Gastroesophageal sphincter (tissue), 4 donors: Measurements from ENCODE around the gene BDKRB2. TPM values are rescaled to one million over a fixed set of nuclear protein-coding genes. Genes with fewer than 3 reads are reported as not detected.

Source experiments
- ATAC-seq: fragments of 150-250 bp; one replicate; pipeline ENCODE4 v1.9.1; 2016; ENCODE audit warnings: mild to moderate bottlenecking, moderate library complexity
- H3K27ac ChIP-seq, 4 donors: fragments of 200-600 bp; sonication (generic) in 3 of 4; 1 replicate in 3 of 4; 2 replicates in 1 of 4; pipeline ENCODE4 v1.5.1; 2016 to 2019
- H3K27me3 ChIP-seq: fragments of 200-600 bp; sonication (generic); one replicate; pipeline ENCODE4 v1.5.1; 2019
- H3K36me3 ChIP-seq, 2 donors: fragments of 200-600 bp; sonication (generic); one replicate each; pipeline ENCODE4 v1.5.1; 2019; ENCODE audit warnings: control low read depth in 1 of 2
- H3K4me1 ChIP-seq, 3 donors: fragments of 200-600 bp; sonication (generic); 1 replicate in 2 of 3; 2 replicates in 1 of 3; pipeline ENCODE4 v1.5.1; 2016 to 2019; ENCODE audit warnings: control low read depth in 2 of 3
- H3K4me3 ChIP-seq, 2 donors: fragments of 200-600 bp; sonication (generic); one replicate each; pipeline ENCODE4 v1.5.1; 2019; ENCODE audit warnings: mild to moderate bottlenecking in 1 of 2, moderate library complexity in 1 of 2
- H3K9me3 ChIP-seq, 3 donors: fragments of 200-600 bp; sonication (generic); one replicate each; pipeline ENCODE4 v1.5.1; 2017 to 2019; ENCODE audit warnings: control low read depth in 2 of 3
- EP300 ChIP-seq: sonication (generic); formaldehyde crosslinking; IDR thresholded peaks from one replicate; pipeline ENCODE4 v1.6.1; 2017; ENCODE audit warnings: antibody characterized with exemption, mild to moderate bottlenecking
- POLR2A ChIP-seq, 2 donors: fragments of 450-650 bp; IDR thresholded peaks; one replicate each; pipeline ENCODE4 v1.6.1; 2017; ENCODE audit warnings: antibody characterized with exemption in 2 of 2, mild to moderate bottlenecking in 2 of 2, moderate library complexity in 1 of 2
- POLR2AphosphoS5 ChIP-seq: sonication (generic); formaldehyde crosslinking; IDR thresholded peaks from one replicate; pipeline ENCODE4 v1.6.1; 2017; ENCODE audit warnings: antibody characterized with exemption
- WGBS, 2 donors: methylation state at CpG; one replicate each; pipeline ENCODE4 v1.1.5; 2018; ENCODE audit warnings: low coverage in 1 of 2; 5-methylcytosine and 5-hydroxymethylcytosine counted together
- total RNA-seq, 4 donors: library from RNA; depleted of rRNA; stranded (reverse); fragments of >200 nt; gene quantifications; one replicate each; pipeline ENCODE4 v1.1.0, GENCODE V29; 2016
- TF ChIP-seq, protein P1 (sequence below), 4 experiments: fragments of 200-600 bp in 2 of 4; fragments of 450-650 bp in 2 of 4; sonication (generic) in 1 of 4; IDR thresholded peaks; one replicate each; pipeline ENCODE4 v1.5.1; 2017 to 2019; ENCODE audit warnings: antibody characterized with exemption in 4 of 4, mild to moderate bottlenecking in 2 of 4, moderate library complexity in 2 of 4

The BDKRB2 gene
- 10 to 100 TPM in 1 of 4 donors, 1 to 10 TPM in 3; 3.3 to 13.6 (median 8.3) TPM for total RNA-seq

GRCh38 chr14:96204151-96205058, at the start of gene BDKRB2:
Gene BDKRB2, plus strand, starts transcription at chr14:96204839. Its CDS starts 32,269 bp downstream, at chr14:96237108.
- no peaks in the 10 kb centered on the region for H3K9me3 ChIP-seq
- peaks cover 12% of the 10 kb centered on the region for H3K27me3 ChIP-seq
- TF ChIP-seq, protein P1, sequence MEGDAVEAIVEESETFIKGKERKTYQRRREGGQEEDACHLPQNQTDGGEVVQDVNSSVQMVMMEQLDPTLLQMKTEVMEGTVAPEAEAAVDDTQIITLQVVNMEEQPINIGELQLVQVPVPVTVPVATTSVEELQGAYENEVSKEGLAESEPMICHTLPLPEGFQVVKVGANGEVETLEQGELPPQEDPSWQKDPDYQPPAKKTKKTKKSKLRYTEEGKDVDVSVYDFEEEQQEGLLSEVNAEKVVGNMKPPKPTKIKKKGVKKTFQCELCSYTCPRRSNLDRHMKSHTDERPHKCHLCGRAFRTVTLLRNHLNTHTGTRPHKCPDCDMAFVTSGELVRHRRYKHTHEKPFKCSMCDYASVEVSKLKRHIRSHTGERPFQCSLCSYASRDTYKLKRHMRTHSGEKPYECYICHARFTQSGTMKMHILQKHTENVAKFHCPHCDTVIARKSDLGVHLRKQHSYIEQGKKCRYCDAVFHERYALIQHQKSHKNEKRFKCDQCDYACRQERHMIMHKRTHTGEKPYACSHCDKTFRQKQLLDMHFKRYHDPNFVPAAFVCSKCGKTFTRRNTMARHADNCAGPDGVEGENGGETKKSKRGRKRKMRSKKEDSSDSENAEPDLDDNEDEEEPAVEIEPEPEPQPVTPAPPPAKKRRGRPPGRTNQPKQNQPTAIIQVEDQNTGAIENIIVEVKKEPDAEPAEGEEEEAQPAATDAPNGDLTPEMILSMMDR (IDR thresholded peaks at IDR 0.05): no peak
- TF ChIP-seq POLR2A (IDR thresholded peaks at IDR 0.05) (peak; percentile 47 to 67), EP300 (no peak), POLR2AphosphoS5 (peak; percentile 79)
- peaks cover 0 to 30% (median 7%) of the 10 kb centered on the region in 3 donors for H3K4me1 ChIP-seq
- peak within 1 kb of the TSS; percentile 53 to 56 for H3K4me3 ChIP-seq
- ATAC-seq: peak; percentile 93
- no peaks in the 10 kb centered on the region for H3K36me3 ChIP-seq
- peak within 1 kb of the TSS; percentile 4 to 83 (median 79) for H3K27ac ChIP-seq
- WGBS, 2 donors: 10 to 30% methylated on average over 1 to 11 of the region's 41 CpGs

- ATAC-seq: no peak
- Histone ChIP-seq H3K9me3 (no peaks in the 10 kb centered on the region), H3K36me3 (no peaks in the 10 kb centered on the region), H3K4me1 (no peaks in the 10 kb centered on the region), H3K27me3 (no peaks in the 10 kb centered on the region), H3K27ac (no peak overlapping the region), H3K4me3 (no peak overlapping the region)
- TF ChIP-seq, protein P1 (IDR thresholded peaks at IDR 0.05): no peak
- TF ChIP-seq EP300 (no peak), POLR2A (IDR thresholded peaks at IDR 0.05) (no peak), POLR2AphosphoS5 (no peak)
- WGBS, 2 donors: 93 to 96% methylated on average over 2 of the region's 2 CpGs
Observed at GRCh38 chr14:96154900-96155299, 49.7 kb upstream of the BDKRB2 start.

DNA sequence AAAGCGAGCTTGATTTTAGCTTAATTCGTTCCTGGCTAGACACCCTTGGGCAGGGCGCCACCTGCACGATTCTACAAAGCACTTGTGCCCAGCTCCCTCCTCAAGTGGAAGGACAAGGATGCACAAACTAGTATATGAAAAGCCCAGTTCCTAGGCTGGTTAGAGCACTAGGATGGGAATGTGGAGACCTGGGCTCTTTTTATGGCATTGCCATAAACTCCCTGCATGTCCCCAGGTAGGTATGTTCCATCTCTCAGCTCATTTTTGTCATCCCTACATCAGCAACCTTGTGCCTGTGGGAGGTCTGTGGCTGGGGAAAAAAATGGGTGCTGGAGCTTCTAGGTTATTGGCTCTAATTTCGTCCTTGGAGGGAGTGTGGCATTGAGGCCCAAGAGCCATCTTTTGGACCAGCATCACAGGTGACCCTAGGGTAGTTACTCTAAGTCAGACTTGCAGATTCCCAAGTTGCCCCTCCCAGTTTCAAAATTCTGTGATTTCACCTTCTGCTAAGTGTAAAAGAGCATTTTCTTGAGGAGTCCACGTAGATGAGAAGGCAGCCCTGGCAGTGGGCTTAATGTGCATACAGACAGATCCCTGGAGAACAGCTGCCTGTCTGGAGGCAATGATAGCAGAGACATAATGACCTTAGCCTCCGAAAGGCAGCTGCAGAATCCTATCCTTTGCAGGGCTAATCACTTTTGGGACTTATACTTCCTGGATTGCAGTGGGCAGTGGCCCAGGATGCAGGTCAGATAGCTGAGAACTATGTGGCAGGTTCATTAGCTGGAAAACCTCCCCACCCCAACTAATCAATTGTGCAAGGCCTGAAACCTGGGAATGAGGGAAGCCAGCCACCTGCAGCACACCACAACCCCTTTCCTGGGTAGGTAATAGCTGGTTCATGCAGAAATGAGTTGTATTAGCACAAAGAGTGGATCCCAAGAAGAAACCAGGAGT, 47.6 kb upstream of the BDKRB2 start:
- Histone ChIP-seq H3K4me1 (no peaks in the 10 kb centered on the region), H3K27ac (no peak overlapping the region), H3K9me3 (no peaks in the 10 kb centered on the region), H3K27me3 (no peaks in the 10 kb centered on the region), H3K4me3 (no peak overlapping the region), H3K36me3 (no peaks in the 10 kb centered on the region)
- 71 to 95% methylated on average over 4 to 5 of the region's 7 CpGs for WGBS, 2 donors
- no peak for ATAC-seq
- TF ChIP-seq POLR2A (IDR thresholded peaks at IDR 0.05): no peak

DNA sequence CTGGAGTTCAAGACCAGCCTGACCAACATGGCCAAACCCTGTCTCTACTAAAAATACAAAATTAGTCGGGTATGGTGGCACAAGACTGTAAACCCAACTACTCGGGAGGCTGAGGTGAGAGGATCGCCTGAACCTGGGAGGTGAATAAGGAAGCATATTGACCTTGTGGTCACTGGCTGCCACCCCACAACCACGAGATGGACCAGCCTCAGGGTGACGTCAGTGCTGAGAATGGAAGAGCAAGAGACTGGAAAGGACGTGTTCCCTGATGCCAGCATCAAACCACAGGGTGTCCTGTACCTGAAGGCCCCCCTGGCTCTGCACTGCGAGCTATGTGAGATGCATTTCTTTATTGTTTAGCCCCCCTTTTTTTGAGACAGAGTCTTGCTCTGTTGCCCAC, 45.9 kb upstream of the BDKRB2 start:
- H3K36me3 ChIP-seq: no peaks in the 10 kb centered on the region
- no peaks in the 10 kb centered on the region for H3K4me1 ChIP-seq
- ATAC-seq: no peak
- H3K27me3 ChIP-seq: no peaks in the 10 kb centered on the region
- H3K4me3 ChIP-seq: no peak overlapping the region
- H3K9me3 ChIP-seq: no peaks in the 10 kb centered on the region
- TF ChIP-seq POLR2A (IDR thresholded peaks at IDR 0.05): no peak
- H3K27ac ChIP-seq: no peak overlapping the region
- WGBS, 2 donors: 82 to 89% methylated on average over 5 to 6 of the region's 7 CpGs

DNA sequence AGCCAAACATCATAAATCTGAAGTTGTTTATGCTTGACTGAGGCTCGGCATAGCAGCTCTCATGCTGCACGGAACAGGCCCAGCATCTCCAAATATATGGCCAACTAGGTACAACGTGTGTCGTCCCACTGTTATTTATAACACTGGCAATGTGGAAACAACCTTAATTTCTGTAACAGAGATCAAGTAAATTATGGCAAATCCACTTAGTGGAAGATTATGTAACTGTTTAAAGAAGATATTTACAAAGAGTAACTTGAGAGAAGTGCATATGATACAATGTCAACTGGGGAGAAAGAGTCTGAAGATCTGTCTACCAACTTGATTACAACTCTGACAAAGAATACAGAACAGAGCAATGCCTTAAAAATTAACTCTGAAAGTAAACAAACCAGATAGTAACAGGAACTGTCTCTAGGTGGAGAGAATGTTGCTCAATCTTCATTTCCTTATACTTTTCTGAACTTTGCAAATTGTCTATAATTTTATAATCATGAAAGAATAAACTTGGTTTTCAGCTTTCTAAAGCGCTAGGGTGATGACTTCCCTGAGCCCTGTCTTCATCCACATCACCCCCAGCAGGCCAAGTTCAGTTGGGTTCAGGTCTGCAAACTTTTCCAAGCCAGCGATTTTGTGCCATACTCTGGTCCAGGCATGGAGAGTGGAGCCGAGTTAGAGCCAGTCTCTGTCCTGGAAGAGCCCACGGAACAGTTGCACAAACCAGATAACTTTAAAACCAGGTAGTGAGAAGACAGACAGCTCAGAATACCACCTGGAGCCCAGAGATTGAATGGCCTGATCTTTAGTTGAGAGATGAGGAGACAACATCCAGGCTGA, 44.3 kb upstream of the BDKRB2 start:
- 67 to 70% methylated on average over 3 to 8 of the region's 8 CpGs for WGBS, 2 donors
- no peak for TF ChIP-seq POLR2A (IDR thresholded peaks at IDR 0.05)
- no peak for TF ChIP-seq EP300
- peak; percentile 14 for TF ChIP-seq POLR2AphosphoS5
- TF ChIP-seq, protein P1 (IDR thresholded peaks at IDR 0.05): no peak
- Histone ChIP-seq H3K27me3 (no peaks in the 10 kb centered on the region), H3K4me3 (no peak overlapping the region), H3K36me3 (no peaks in the 10 kb centered on the region), H3K27ac (no peak overlapping the region), H3K4me1 (no peaks in the 10 kb centered on the region), H3K9me3 (no peaks in the 10 kb centered on the region)
- no peak for ATAC-seq
